SU-DHL-6 (cell line): ENCODE results near the gene SPOCK1.

Experiments used
- EZH2phosphoT487 ChIP-seq: fragments of 200-600 bp; sonication (generic), shearing (Covaris generic); conservative IDR thresholded peaks from 2 replicates; pipeline ENCODE4 v1.6.1; 2018; ENCODE audit warnings: mild to moderate bottlenecking, antibody characterized with exemption, low read length, moderate library complexity, mixed read lengths
- TF ChIP-seq, protein P1 (sequence below): fragments of 200-600 bp; sonication (generic); IDR thresholded peaks from one replicate; pipeline ENCODE4 v1.5.1; 2017; ENCODE audit warnings: antibody characterized with exemption, mild to moderate bottlenecking, low read length, moderate library complexity; ENCODE audit not compliant: insufficient read depth, poor library complexity, severe bottlenecking

DNA sequence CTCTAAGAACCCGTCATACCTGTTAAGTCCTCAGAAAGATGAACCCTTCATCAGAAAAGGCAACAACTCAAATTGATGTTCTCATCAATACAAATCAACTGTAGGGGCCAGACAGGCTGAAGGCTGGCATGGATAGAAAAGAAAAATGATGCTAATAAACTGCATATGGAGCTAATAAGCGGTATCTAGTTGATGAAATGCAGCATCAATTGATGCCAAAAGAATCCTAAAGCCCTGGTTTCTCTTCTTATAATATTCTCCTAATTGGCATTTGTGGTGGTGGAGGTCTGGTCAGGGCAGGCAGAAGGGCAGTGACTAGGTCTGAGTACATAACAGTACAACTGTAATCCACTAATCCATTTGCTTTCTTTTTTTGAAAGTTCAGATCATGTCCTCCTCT is 322.5 kb downstream of the SPOCK1 start:
- TF ChIP-seq, protein P1, sequence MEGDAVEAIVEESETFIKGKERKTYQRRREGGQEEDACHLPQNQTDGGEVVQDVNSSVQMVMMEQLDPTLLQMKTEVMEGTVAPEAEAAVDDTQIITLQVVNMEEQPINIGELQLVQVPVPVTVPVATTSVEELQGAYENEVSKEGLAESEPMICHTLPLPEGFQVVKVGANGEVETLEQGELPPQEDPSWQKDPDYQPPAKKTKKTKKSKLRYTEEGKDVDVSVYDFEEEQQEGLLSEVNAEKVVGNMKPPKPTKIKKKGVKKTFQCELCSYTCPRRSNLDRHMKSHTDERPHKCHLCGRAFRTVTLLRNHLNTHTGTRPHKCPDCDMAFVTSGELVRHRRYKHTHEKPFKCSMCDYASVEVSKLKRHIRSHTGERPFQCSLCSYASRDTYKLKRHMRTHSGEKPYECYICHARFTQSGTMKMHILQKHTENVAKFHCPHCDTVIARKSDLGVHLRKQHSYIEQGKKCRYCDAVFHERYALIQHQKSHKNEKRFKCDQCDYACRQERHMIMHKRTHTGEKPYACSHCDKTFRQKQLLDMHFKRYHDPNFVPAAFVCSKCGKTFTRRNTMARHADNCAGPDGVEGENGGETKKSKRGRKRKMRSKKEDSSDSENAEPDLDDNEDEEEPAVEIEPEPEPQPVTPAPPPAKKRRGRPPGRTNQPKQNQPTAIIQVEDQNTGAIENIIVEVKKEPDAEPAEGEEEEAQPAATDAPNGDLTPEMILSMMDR = no peak
- no peak for TF ChIP-seq EZH2phosphoT487
